ENCODE data around the gene TTC28.
"Not testable (repeated sequence)": the region's sequence is repeated elsewhere in the genome, so short reads cannot be mapped to it uniquely, and the experiment has no call there.

The TTC28 gene

GRCh38 chr22:28063656-28064055 lies 616.0 kb downstream of the TTC28 start:
- no peak for DNase-seq (ENCODE audit: low read depth, low spot score)
- POLR2A ChIA-PET = interaction anchor here (0.6 kb wide), 1 partner anchor 10 kb away, joined by 3 read pairs; no protein-coding TSS in a partner anchor
- no peak overlapping the region for H3K4me3 ChIP-seq (ENCODE audit: low read depth, low read length)
- CTCF ChIA-PET = interaction anchor here (0.9 to 1.8 kb wide), 6 partner anchors 9 to 531 kb away, joined by 3 to 7 read pairs (median 4); no protein-coding TSS in a partner anchor
- TF ChIP-seq CTCF (IDR thresholded peaks at IDR 0.05; ENCODE audit: insufficient read depth, low read length, missing control alignments) = no peak

GRCh38 chr22:28060594-28060993 lies 619.0 kb downstream of the TTC28 start:
- H3K4me3 ChIP-seq (ENCODE audit: low read depth, low read length); DNase-seq (ENCODE audit: low read depth, low spot score); CTCF ChIA-PET; POLR2A ChIA-PET: not testable (repeated sequence)

GRCh38 chr22:28058036-28058435 lies 621.6 kb downstream of the TTC28 start:
- no peak for DNase-seq (ENCODE audit: low read depth, low spot score)
- TF ChIP-seq CTCF (IDR thresholded peaks at IDR 0.05; ENCODE audit: insufficient read depth, low read length, missing control alignments) = no peak
- ChIA-PET CTCF (interaction anchor here (1.1 to 1.3 kb wide), 2 partner anchors 22 to 55 kb away, joined by 3 to 4 read pairs; no protein-coding TSS in a partner anchor), POLR2A (no interaction called here)
- H3K4me3 ChIP-seq (ENCODE audit: low read depth, low read length) = no peak overlapping the region

- no peak overlapping the region for H3K4me3 ChIP-seq (ENCODE audit: low read depth, low read length)
- no peak for TF ChIP-seq CTCF (IDR thresholded peaks at IDR 0.05; ENCODE audit: insufficient read depth, low read length, missing control alignments)
- CTCF ChIA-PET = interaction anchor here (1.0 to 6.7 kb wide), 6 partner anchors 8 to 775 kb away, joined by 3 to 30 read pairs (median 4); no protein-coding TSS in a partner anchor
- POLR2A ChIA-PET = interaction anchor here (0.7 kb wide), 1 partner anchor 301 kb away, joined by 3 read pairs; no protein-coding TSS in a partner anchor
- DNase-seq (ENCODE audit: low read depth, low spot score) = no peak
Observed at GRCh38 chr22:28054819-28055208, 624.8 kb downstream of the TTC28 start.

GRCh38 chr22:28053896-28054818 lies 625.5 kb downstream of the TTC28 start:
- no peak for DNase-seq (ENCODE audit: low read depth, low spot score)
- POLR2A ChIA-PET = interaction anchor here (0.7 kb wide), 2 partner anchors 10 to 302 kb away, joined by 3 read pairs; no protein-coding TSS in a partner anchor
- CTCF ChIA-PET = interaction anchor here (1.0 to 6.7 kb wide), 11 partner anchors 9 to 775 kb away, joined by 3 to 30 read pairs (median 5); no protein-coding TSS in a partner anchor
- TF ChIP-seq CTCF (IDR thresholded peaks at IDR 0.05; ENCODE audit: insufficient read depth, low read length, missing control alignments) = no peak
- H3K4me3 ChIP-seq (ENCODE audit: low read depth, low read length) = no peak overlapping the region

- H3K4me3 ChIP-seq (ENCODE audit: low read depth, low read length) = no peak overlapping the region
- ChIA-PET CTCF (interaction anchor here (0.8 to 6.7 kb wide), 27 partner anchors 9 to 777 kb away, joined by 3 to 89 read pairs (median 7); no protein-coding TSS in a partner anchor), POLR2A (no interaction called here)
- no peak for DNase-seq (ENCODE audit: low read depth, low spot score)
- TF ChIP-seq CTCF (IDR thresholded peaks at IDR 0.05; ENCODE audit: insufficient read depth, low read length, missing control alignments) = no peak
Observed at GRCh38 chr22:28052825-28053269, 626.8 kb downstream of the TTC28 start.

All from AG04449 (cell line).